ENCODE results near the gene RMI2. TPM values are rescaled to one million over a fixed set of nuclear protein-coding genes. Genes with fewer than 3 reads are reported as not detected.
A peak's percentile ranks its signal among the peaks of the same experiment; 100 is the strongest.

Gene RMI2
- total and polyA plus RNA-seq, 2 of the 8 experiments (the other 6 are each of a cell fraction or from before 2014, with no cell fraction given), result 58.2 to 96.0 TPM

DNA sequence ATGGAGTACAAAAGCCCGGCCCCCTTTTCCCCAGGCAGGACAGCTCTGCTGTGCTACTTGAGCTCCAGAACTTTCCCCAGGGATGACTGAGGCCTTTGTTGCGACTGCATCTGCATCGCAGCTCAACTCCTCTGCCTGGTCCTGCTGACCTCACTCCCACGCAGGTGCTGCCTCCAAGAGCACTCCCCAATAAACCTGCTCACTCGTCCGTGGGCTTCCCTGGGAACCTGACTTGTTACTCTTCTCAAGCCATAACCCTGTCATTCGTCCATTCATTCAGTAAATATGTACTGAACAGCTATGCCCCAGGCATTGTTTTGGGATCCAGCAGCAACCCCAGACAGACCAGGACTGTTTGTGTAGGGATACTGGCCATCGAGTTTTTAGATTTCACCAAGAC is 11.6 kb upstream of the RMI2 start:
- Histone ChIP-seq H4K91ac (replicated peaks; ENCODE audit: insufficient read length, low read length) (no peak overlapping the region), H3K27ac (ENCODE audit: low read depth, low read length) (no peak overlapping the region), H3K4me2 (ENCODE audit: insufficient read depth in 1 of 2, low read depth in 2 of 2, low read length in 2 of 2) (no peak overlapping the region), H3K4me1 (replicated peaks in 1 of 4; ENCODE audit: control insufficient read depth in 3 of 4, insufficient read depth in 4 of 4, low read length in 3 of 4) (peaks cover 0 to 5% (median under 1%) of the 10 kb centered on the region in 4 experiments; a peak in 5 of 7 replicates), H3K56ac (replicated peaks; ENCODE audit: insufficient read length, low read depth, low read length) (no peak overlapping the region), H2AFZ (ENCODE audit: low read length) (no peak overlapping the region), H3K23me2 (ENCODE audit: low read depth, low read length) (peaks cover 2% of the 10 kb centered on the region; the same call in 1 of the 2 replicates), H3K23ac (ENCODE audit: insufficient read length) (no peak overlapping the region), H2AK5ac (ENCODE audit: low read depth, low read length) (no peak overlapping the region), H3K9ac (replicated peaks in 1 of 4; ENCODE audit: extremely low read depth in 1 of 4, low read depth in 3 of 4, low read length in 3 of 4) (no peak overlapping the region), H4K8ac (ENCODE audit: extremely low read depth, insufficient read depth, low read length) (no peak overlapping the region), H3K14ac (ENCODE audit: insufficient read length) (no peak overlapping the region), H2BK20ac (ENCODE audit: low read length) (no peak overlapping the region), H3K9me3 (ENCODE audit: insufficient read depth in 2 of 2, low read depth in 1 of 2, low read length in 1 of 2) (peaks cover 7 to 12% of the 10 kb centered on the region in 2 experiments; a peak in 2 of 4 replicates), H3K79me1 (ENCODE audit: low read depth, low read length) (no peaks in the 10 kb centered on the region), H4K5ac (ENCODE audit: insufficient read length, low read depth, low read length) (no peak overlapping the region), H2BK12ac (ENCODE audit: low read depth, low read length) (0 out of 2 replicates have a peak overlapping the region, but pooled peaks have one; percentile 2), H3K4me3 (ENCODE audit: extremely low read depth in 1 of 4, insufficient read depth in 2 of 4, low read depth in 3 of 4, low read length in 4 of 4) (no peak overlapping the region), H3K36me3 (ENCODE audit: control insufficient read depth in 2 of 4, insufficient read depth in 4 of 4, low read length in 3 of 4) (no peaks in the 10 kb centered on the region; a peak in 1 of 8 replicates), H3K18ac (ENCODE audit: extremely low read depth, low read length) (no peak overlapping the region), H4K20me1 (replicated peaks in 1 of 2; ENCODE audit: control insufficient read depth in 1 of 2, insufficient read depth in 2 of 2, low read length in 2 of 2) (no peaks in the 10 kb centered on the region), H3K27me3 (replicated peaks in 1 of 4; ENCODE audit: control insufficient read depth in 3 of 4, extremely low read depth in 1 of 4, insufficient read depth in 3 of 4, low read length in 3 of 4) (no peaks in the 10 kb centered on the region), H2BK5ac (ENCODE audit: low read depth, low read length) (peak overlapping the region; percentile 76; the same call in 1 of the 2 replicates), H2BK15ac (ENCODE audit: low read length) (no peak overlapping the region), H3K79me2 (ENCODE audit: control insufficient read depth in 1 of 2, insufficient read depth in 2 of 2, low read length in 2 of 2) (no peaks in the 10 kb centered on the region), H2BK120ac (replicated peaks; ENCODE audit: low read depth, low read length) (no peak overlapping the region), H3K4ac (replicated peaks; ENCODE audit: insufficient read length, low read depth, low read length) (no peak overlapping the region)
- ChIA-PET CTCF (ENCODE audit: partially characterized antibody) (interaction anchor here (0.6 to 2.6 kb wide), 11 partner anchors 8 to 374 kb away, joined by 3 to 12 read pairs (median 3); partner anchors contain the start of gene SOCS1), POLR2A (ENCODE audit: partially characterized antibody) (interaction anchor here (0.7 to 3.0 kb wide), 5 partner anchors 9 to 77 kb away, joined by 3 to 29 read pairs (median 8); partner anchors contain the start of gene SOCS1)
- TF ChIP-seq CBX8 (IDR thresholded peaks at IDR 0.05; ENCODE audit: borderline replicate concordance, low read depth, low read length) (no peak), JUN (IDR thresholded peaks at IDR 0.05; ENCODE audit: low read depth, low read length) (no peak), CTBP2 (IDR thresholded peaks at IDR 0.05; ENCODE audit: borderline replicate concordance, insufficient read depth, insufficient read length, low read length) (no peak), TAF1 (IDR thresholded peaks at IDR 0.05; ENCODE audit: low read depth, low read length) (no peak), CHD2 (IDR thresholded peaks at IDR 0.05; ENCODE audit: low read length) (no peak)
- 87% methylated on average over 8 of the region's 8 CpGs; no CpG with 5 or more reads in 1 of the 2 experiments for WGBS, 2 experiments (ENCODE audit: extremely low coverage in 1 of 2, insufficient coverage in 1 of 2, insufficient read length in 1 of 2, insufficient replicate concordance in 2 of 2, low coverage in 1 of 2, low lambda C conversion rate in 2 of 2, missing lambda C conversion rate in 1 of 2)
- no peak for FAIRE-seq
- no peak for DNase-seq (ENCODE audit: low read depth in 1 of 2, low spot score in 2 of 2)
